H1 (cell line): ENCODE measurements around the gene HSF5. TPM values are rescaled to one million over a fixed set of nuclear protein-coding genes. Genes with fewer than 3 reads are reported as not detected.
A peak's percentile ranks its signal among the peaks of the same experiment; 100 is the strongest.

Source experiments
- CTCF ChIA-PET: fragments of 300-600 bp; sonication (Branson Sonifier 250); formaldehyde crosslinking; loops from one replicate; lab custom pipeline; 2021; ENCODE audit not compliant: partially characterized antibody; lab: Charles Lee
- POLR2A ChIA-PET: fragments of 300-600 bp; sonication (Branson Sonifier 250); formaldehyde crosslinking; loops from one replicate; lab custom pipeline; 2021; ENCODE audit warnings: inconsistent platforms; ENCODE audit not compliant: partially characterized antibody; lab: Charles Lee
- DNase-seq, 2 experiments: peaks; one replicate each; pipeline versions ENCODE4 v3.0.0 to v3.0.0-alpha.2; 2010 to 2022; ENCODE audit warnings: low spot score in 2 of 2, low read depth in 1 of 2, mixed read lengths in 1 of 2
- FAIRE-seq: peaks from 2 replicates; lab custom pipeline; 2011; peaks lifted over from hg19 to GRCh38; lab: Jason Lieb, UNC
- H2AFZ ChIP-seq: 2 replicates; pipeline ENCODE4 v1.8.1; 2012; ENCODE audit warnings: low read length, inconsistent platforms
- H2AK5ac ChIP-seq: 2 replicates; pipeline ENCODE4 v1.6.1; 2013; ENCODE audit warnings: low read depth, low read length
- H2BK120ac ChIP-seq: replicated peaks from 2 replicates; pipeline ENCODE3; 2013; ENCODE audit warnings: low read depth, low read length, inconsistent platforms
- H2BK12ac ChIP-seq: 2 replicates; pipeline ENCODE4 v1.6.1; 2013; ENCODE audit warnings: low read depth, low read length
- H2BK15ac ChIP-seq: 2 replicates; pipeline ENCODE4 v1.6.1; 2013; ENCODE audit warnings: low read length
- H2BK20ac ChIP-seq: 2 replicates; pipeline ENCODE4 v1.6.1; 2013; ENCODE audit warnings: low read length
- H2BK5ac ChIP-seq: 2 replicates; pipeline ENCODE4 v1.6.1; 2013; ENCODE audit warnings: low read depth, low read length
- H3K14ac ChIP-seq: 2 replicates; pipeline ENCODE4 v1.6.1; 2013; ENCODE audit warnings: inconsistent platforms; ENCODE audit not compliant: insufficient read length
- H3K18ac ChIP-seq: 2 replicates; pipeline ENCODE4 v1.6.1; 2013; ENCODE audit warnings: low read length; ENCODE audit errors: extremely low read depth
- H3K23ac ChIP-seq: 2 replicates; pipeline ENCODE4 v1.6.1; 2013; ENCODE audit warnings: inconsistent platforms; ENCODE audit not compliant: insufficient read length
- H3K23me2 ChIP-seq: 2 replicates; pipeline ENCODE4 v1.6.1; 2013; ENCODE audit warnings: low read depth, low read length
- H3K27ac ChIP-seq: 2 replicates; pipeline ENCODE4 v1.6.1; 2011; ENCODE audit warnings: low read depth, low read length, inconsistent platforms
- H3K27me3 ChIP-seq, 4 experiments: replicated peaks in 1 of 4; 1 replicate in 1 of 4; 2 replicates in 3 of 4; pipeline versions ENCODE4 v1.6.1 to v1.8.1; 2011 to 2013; ENCODE audit warnings: low read length in 3 of 4, mild to moderate bottlenecking in 3 of 4, inconsistent platforms in 2 of 4, mixed read lengths in 2 of 4, moderate library complexity in 1 of 4; ENCODE audit not compliant: control insufficient read depth in 3 of 4, insufficient read depth in 3 of 4; ENCODE audit errors: extremely low read depth in 1 of 4
- H3K36me3 ChIP-seq, 4 experiments: 2 replicates each; pipeline versions ENCODE4 v1.6.1 to v1.8.1; 2011 to 2013; ENCODE audit warnings: mild to moderate bottlenecking in 4 of 4, low read length in 3 of 4, moderate library complexity in 2 of 4, control low read depth in 1 of 4, inconsistent platforms in 1 of 4; ENCODE audit not compliant: insufficient read depth in 4 of 4, control insufficient read depth in 2 of 4
- H3K4ac ChIP-seq: replicated peaks from 2 replicates; pipeline ENCODE3; 2013; ENCODE audit warnings: low read length, low read depth, mixed read lengths, inconsistent platforms; ENCODE audit not compliant: insufficient read length
- H3K4me1 ChIP-seq, 4 experiments: replicated peaks in 1 of 4; 1 replicate in 1 of 4; 2 replicates in 3 of 4; pipeline versions ENCODE4 v1.6.1 to v1.8.1; 2011 to 2013; ENCODE audit warnings: low read length in 3 of 4, inconsistent platforms in 2 of 4, mixed read lengths in 1 of 4; ENCODE audit not compliant: insufficient read depth in 4 of 4, control insufficient read depth in 3 of 4
- H3K4me2 ChIP-seq, 2 experiments: 2 replicates each; pipeline versions ENCODE4 v1.6.1 to v1.8.1; 2011 to 2013; ENCODE audit warnings: low read depth in 2 of 2, low read length in 2 of 2, control low read depth in 1 of 2, inconsistent platforms in 1 of 2, mild to moderate bottlenecking in 1 of 2; ENCODE audit not compliant: insufficient read depth in 1 of 2
- H3K4me3 ChIP-seq, 4 experiments: fragments of 200-600, 300-600 bp in 1 of 4; sonication (generic), shearing (Covaris generic), sonication (Bioruptor Twin) in 1 of 4; 2 replicates each; pipeline versions ENCODE4 v1.5.1 to v1.8.1; 2011 to 2016; ENCODE audit warnings: low read length in 4 of 4, low read depth in 3 of 4, control low read depth in 2 of 4, inconsistent platforms in 2 of 4, mild to moderate bottlenecking in 2 of 4, mixed read lengths in 1 of 4, moderate library complexity in 1 of 4; ENCODE audit not compliant: insufficient read depth in 2 of 4; ENCODE audit errors: extremely low read depth in 1 of 4
- H3K56ac ChIP-seq: replicated peaks from 2 replicates; pipeline ENCODE3; 2013; ENCODE audit warnings: low read depth, mild to moderate bottlenecking, mixed read lengths, low read length, inconsistent platforms; ENCODE audit not compliant: insufficient read length
- H3K79me1 ChIP-seq: 2 replicates; pipeline ENCODE4 v1.6.1; 2013; ENCODE audit warnings: low read depth, low read length, control low read depth
- H3K79me2 ChIP-seq, 2 experiments: 2 replicates each; pipeline versions ENCODE4 v1.6.1 to v1.8.1; 2012 to 2013; ENCODE audit warnings: low read length in 2 of 2, mild to moderate bottlenecking in 2 of 2, inconsistent platforms in 1 of 2; ENCODE audit not compliant: insufficient read depth in 2 of 2, control insufficient read depth in 1 of 2
- H3K9ac ChIP-seq, 4 experiments: replicated peaks in 1 of 4; 1 replicate in 1 of 4; 2 replicates in 3 of 4; pipeline versions ENCODE4 v1.6.1 to v1.8.1; 2011 to 2013; ENCODE audit warnings: low read depth in 3 of 4, low read length in 3 of 4, control low read depth in 2 of 4, mild to moderate bottlenecking in 2 of 4, moderate library complexity in 2 of 4, inconsistent platforms in 1 of 4; ENCODE audit errors: extremely low read depth in 1 of 4
- H3K9me3 ChIP-seq, 2 experiments: 2 replicates each; pipeline versions ENCODE4 v1.6.1 to v1.8.1; 2012 to 2013; ENCODE audit warnings: mild to moderate bottlenecking in 2 of 2, moderate library complexity in 2 of 2, control low read depth in 1 of 2, inconsistent platforms in 1 of 2, low read depth in 1 of 2, low read length in 1 of 2, mixed read lengths in 1 of 2; ENCODE audit not compliant: insufficient read depth in 2 of 2
- H4K20me1 ChIP-seq, 2 experiments: replicated peaks in 1 of 2; 2 replicates each; pipeline versions ENCODE3 to v1.8.1; 2011 to 2013; ENCODE audit warnings: inconsistent platforms in 2 of 2, low read length in 2 of 2, mild to moderate bottlenecking in 1 of 2; ENCODE audit not compliant: insufficient read depth in 2 of 2, control insufficient read depth in 1 of 2
- H4K5ac ChIP-seq: 2 replicates; pipeline ENCODE4 v1.6.1; 2013; ENCODE audit warnings: low read length, low read depth, mixed read lengths, inconsistent platforms; ENCODE audit not compliant: insufficient read length
- H4K8ac ChIP-seq: 2 replicates; pipeline ENCODE4 v1.8.0; 2013; ENCODE audit warnings: mild to moderate bottlenecking, moderate library complexity, low read length, inconsistent platforms; ENCODE audit not compliant: insufficient read depth; ENCODE audit errors: extremely low read depth
- H4K91ac ChIP-seq: replicated peaks from 2 replicates; pipeline ENCODE3; 2013; ENCODE audit warnings: low read length, mixed read lengths, inconsistent platforms; ENCODE audit not compliant: insufficient read length
- FOSL1 ChIP-seq: IDR thresholded peaks from 2 replicates; pipeline ENCODE4 v1.6.1; 2011; ENCODE audit warnings: mild to moderate bottlenecking, low read depth, low read length, moderate library complexity; ENCODE audit not compliant: insufficient read depth
- GTF2F1 ChIP-seq: IDR thresholded peaks from 2 replicates; pipeline ENCODE4 v1.6.1; 2012; ENCODE audit warnings: low read depth, low read length, improper control_type of control experiment, borderline replicate concordance
- HDAC2 ChIP-seq, 2 experiments: fragments of 300-600 bp in 1 of 2; sonication (generic) in 1 of 2; IDR thresholded peaks; 2 replicates each; pipeline ENCODE4 v1.6.1; 2011 to 2012; ENCODE audit warnings: low read depth in 2 of 2, low read length in 2 of 2, mild to moderate bottlenecking in 2 of 2, moderate library complexity in 2 of 2, borderline replicate concordance in 1 of 2, inconsistent platforms in 1 of 2
- JUN ChIP-seq: IDR thresholded peaks from 2 replicates; pipeline ENCODE4 v1.6.1; 2011; ENCODE audit warnings: low read depth, mild to moderate bottlenecking, improper control_type of control experiment, low read length
- KDM4A ChIP-seq: IDR thresholded peaks from one replicate; pipeline ENCODE4 v1.7.1; 2012; ENCODE audit warnings: low read depth, mild to moderate bottlenecking, moderate library complexity, low read length, inconsistent platforms; ENCODE audit not compliant: severe bottlenecking
- MAFK ChIP-seq: IDR thresholded peaks from 2 replicates; pipeline ENCODE4 v1.6.1; 2012; ENCODE audit warnings: low read depth, mild to moderate bottlenecking, improper control_type of control experiment, low read length
- MAX ChIP-seq: IDR thresholded peaks from 2 replicates; pipeline ENCODE4 v1.6.1; 2012; ENCODE audit warnings: inconsistent platforms
- PHF8 ChIP-seq: fragments of 200-600 bp; sonication (generic); conservative IDR thresholded peaks from 2 replicates; pipeline ENCODE4 v1.7.1; 2012; ENCODE audit warnings: low read depth, mild to moderate bottlenecking, inconsistent platforms, low read length, moderate library complexity
- SP1 ChIP-seq: IDR thresholded peaks from 2 replicates; pipeline ENCODE4 v1.6.1; 2011; ENCODE audit warnings: low read depth, low read length
- WGBS, 2 experiments: shearing (Covaris generic) in 1 of 2; methylation state at CpG; one replicate each; pipeline versions ENCODE4 v1.1.6 to v1.1.7; 2013 to 2015; ENCODE audit warnings: low lambda C conversion rate in 2 of 2, mixed read lengths in 2 of 2, inconsistent platforms in 1 of 2, low coverage in 1 of 2, missing lambda C conversion rate in 1 of 2; ENCODE audit not compliant: insufficient replicate concordance in 2 of 2, insufficient coverage in 1 of 2, insufficient read length in 1 of 2; ENCODE audit errors: extremely low coverage in 1 of 2, missing lambda C conversion rate in 1 of 2; 5-methylcytosine and 5-hydroxymethylcytosine counted together
- polyA plus RNA-seq, 7 experiments: library from polyadenylated mRNA; depleted of rRNA in 3 of 7; stranded (reverse) in 5 of 7; unstranded in 2 of 7; fragments of >200 nt in 5 of 7; fragments of 200-250 nt in 2 of 7; gene quantifications; 1 replicate in 5 of 7; 2 replicates in 1 of 7; 4 replicates in 1 of 7; pipeline versions ENCODE4 v1.2.1 to v1.2.3, GENCODE V29; 2011 to 2013; ENCODE audit warnings: missing spikeins in 2 of 7, mixed read lengths in 2 of 7
- total RNA-seq: library from RNA; stranded (reverse); fragmentation: NEBNext Ultra II Directional; extraction: Animal tissue kit (Norgen Biotek cat#: 25700); gene quantifications from 2 replicates; pipeline ENCODE4 v1.2.1, GENCODE V29; 2021

HSF5 gene
- total and polyA plus RNA-seq, 2 of the 8 experiments (the other 6 are each of a cell fraction or from before 2014, with no cell fraction given), result not detected

GRCh38 chr17:58373003-58373402 is 115.2 kb downstream of the HSF5 start:
- Histone ChIP-seq H2AFZ (no peak overlapping the region), H3K9ac (no peak overlapping the region), H2BK12ac (0 out of 2 replicates have a peak overlapping the region, but pooled peaks have one; percentile 35), H2AK5ac (no peak overlapping the region), H3K4me2 (no peak overlapping the region), H3K79me1 (no peaks in the 10 kb centered on the region), H2BK20ac (no peak overlapping the region), H3K4me1 (peaks cover 5 to 15% (median 10%) of the 10 kb centered on the region in 4 experiments; a peak in 5 of 7 replicates), H3K79me2 (no peaks in the 10 kb centered on the region), H2BK120ac (no peak overlapping the region), H3K4me3 (no peak overlapping the region), H3K14ac (no peak overlapping the region), H4K20me1 (no peaks in the 10 kb centered on the region), H3K9me3 (no peaks in the 10 kb centered on the region), H3K23me2 (no peaks in the 10 kb centered on the region), H3K36me3 (no peaks in the 10 kb centered on the region; a peak in 1 of 8 replicates), H3K4ac (no peak overlapping the region), H2BK15ac (no peak overlapping the region), H3K56ac (no peak overlapping the region), H2BK5ac (0 out of 2 replicates have a peak overlapping the region, but pooled peaks have one; percentile 9), H3K23ac (no peak overlapping the region), H4K8ac (no peak overlapping the region), H4K5ac (no peak overlapping the region), H3K27me3 (no peaks in the 10 kb centered on the region), H3K27ac (no peak overlapping the region), H4K91ac (no peak overlapping the region), H3K18ac (no peak overlapping the region)
- WGBS, 2 experiments, result 88% methylated on average over 5 of the region's 5 CpGs; no CpG with 5 or more reads in 1 of the 2 experiments
- ChIA-PET CTCF (interaction anchor here (0.6 to 3.1 kb wide), 9 partner anchors 9 to 69 kb away, joined by 3 to 12 read pairs (median 3); partner anchors contain the start of gene RNF43), POLR2A (interaction anchor here (0.5 to 1.4 kb wide), 3 partner anchors 10 to 1156 kb away, joined by 3 read pairs; no protein-coding TSS in a partner anchor)
- no peak for DNase-seq
- no peak for FAIRE-seq
- TF ChIP-seq GTF2F1 (no peak), KDM4A (no peak), MAFK (no peak), MAX (no peak), JUN (no peak), SP1 (no peak), HDAC2 (IDR thresholded peaks at IDR 0.05; ENCODE audit: borderline replicate concordance in 1 of 2, low read depth in 2 of 2, low read length in 2 of 2) (no peak), PHF8 (no peak), FOSL1 (no peak)
